IMR-90 (cell line): ENCODE data around the gene POMT1. TPM values are rescaled to one million over a fixed set of nuclear protein-coding genes. Genes with fewer than 3 reads are reported as not detected.

Experiments used
- ATAC-seq: fragments of 200-7000 bp; cut with Tn5 transposase; 2 replicates; pipeline ENCODE4 v1.9.1; 2020; ENCODE audit warnings: low read depth, mild to moderate bottlenecking, moderate library complexity
- BruUV-seq: library from RNA; stranded (reverse); fragments of 400-500 nt; replicated peaks from 2 replicates; lab custom pipeline; 2021; lab: Mats Ljungman, UMichigan
- CTCF ChIA-PET: fragments of 300-600 bp; formaldehyde crosslinking; extraction: SDS; loops from one replicate; lab custom pipeline; 2021; ENCODE audit warnings: antibody characterized with exemption; lab: Yijun Ruan, JAX
- POLR2A ChIA-PET: fragments of 300-600 bp; sonication (Branson Sonifier 250); formaldehyde crosslinking; loops from one replicate; lab custom pipeline; 2022; ENCODE audit warnings: antibody characterized with exemption; ENCODE audit not compliant: unreplicated experiment; lab: Charles Lee
- DNase-seq: peaks from one replicate; pipeline ENCODE4 v3.0.0; 2013
- H2AFZ ChIP-seq: replicated peaks from 2 replicates; pipeline ENCODE3; 2013; ENCODE audit warnings: low read length, mild to moderate bottlenecking; ENCODE audit not compliant: poor library complexity
- H2AK5ac ChIP-seq: 2 replicates; pipeline ENCODE4 v1.6.1; 2013; ENCODE audit warnings: low read depth, low read length, inconsistent platforms
- H2AK9ac ChIP-seq: replicated peaks from 2 replicates; pipeline ENCODE3; 2013; ENCODE audit warnings: mild to moderate bottlenecking, low read depth, low read length, moderate library complexity; ENCODE audit not compliant: poor library complexity
- H2BK120ac ChIP-seq: 2 replicates; pipeline ENCODE4 v1.6.1; 2013; ENCODE audit warnings: low read depth, low read length, inconsistent platforms
- H2BK15ac ChIP-seq: 3 replicates; pipeline ENCODE4 v1.6.1; 2013; ENCODE audit warnings: low read depth, low read length, inconsistent platforms
- H2BK20ac ChIP-seq: 2 replicates; pipeline ENCODE4 v1.6.1; 2013; ENCODE audit warnings: low read depth, mild to moderate bottlenecking, inconsistent platforms, low read length, moderate library complexity
- H2BK5ac ChIP-seq: 2 replicates; pipeline ENCODE4 v1.6.1; 2013; ENCODE audit warnings: mild to moderate bottlenecking, low read depth, low read length, inconsistent platforms; ENCODE audit not compliant: poor library complexity, severe bottlenecking
- H3K14ac ChIP-seq: replicated peaks from 2 replicates; pipeline ENCODE4 v1.6.1; 2013; ENCODE audit warnings: low read depth, low read length, inconsistent platforms
- H3K18ac ChIP-seq: 2 replicates; pipeline ENCODE4 v1.6.1; 2013; ENCODE audit warnings: low read depth, low read length, control low read depth
- H3K23ac ChIP-seq: 2 replicates; pipeline ENCODE4 v1.6.1; 2013; ENCODE audit warnings: low read depth, low read length, inconsistent platforms
- H3K27ac ChIP-seq: 2 replicates; pipeline ENCODE4 v1.5.1; 2013; ENCODE audit warnings: mild to moderate bottlenecking, control low read depth, low read length; ENCODE audit not compliant: insufficient read depth
- H3K27me3 ChIP-seq: 2 replicates; pipeline ENCODE4 v1.6.1; 2013; ENCODE audit warnings: low read length; ENCODE audit not compliant: control insufficient read depth, insufficient read depth
- H3K36me3 ChIP-seq: 2 replicates; pipeline ENCODE4 v1.6.1; 2013; ENCODE audit warnings: low read length, mixed read lengths; ENCODE audit not compliant: control insufficient read depth, insufficient read depth
- H3K4ac ChIP-seq: 2 replicates; pipeline ENCODE4 v1.6.1; 2013; ENCODE audit warnings: low read depth, low read length, inconsistent platforms
- H3K4me1 ChIP-seq: 2 replicates; pipeline ENCODE4 v1.6.1; 2013; ENCODE audit warnings: low read length, mixed read lengths; ENCODE audit not compliant: control insufficient read depth, insufficient read depth
- H3K4me2 ChIP-seq: 2 replicates; pipeline ENCODE4 v1.6.1; 2013; ENCODE audit warnings: low read depth, mild to moderate bottlenecking, control low read depth, low read length, moderate library complexity
- H3K4me3 ChIP-seq: 2 replicates; pipeline ENCODE4 v1.5.1; 2013; ENCODE audit warnings: low read depth, mild to moderate bottlenecking, control low read depth, low read length, moderate library complexity; ENCODE audit not compliant: insufficient read depth
- H3K56ac ChIP-seq: 2 replicates; pipeline ENCODE4 v1.6.1; 2013; ENCODE audit warnings: low read length, inconsistent platforms; ENCODE audit not compliant: insufficient read depth; ENCODE audit errors: extremely low read depth
- H3K79me1 ChIP-seq, 2 experiments: 2 replicates each; pipeline ENCODE4 v1.6.1; 2013; ENCODE audit warnings: low read length in 2 of 2, inconsistent platforms in 1 of 2, low read depth in 1 of 2
- H3K9ac ChIP-seq: 2 replicates; pipeline ENCODE4 v1.6.1; 2013; ENCODE audit warnings: low read depth, low read length, control low read depth
- H3K9me1 ChIP-seq: 2 replicates; pipeline ENCODE4 v1.6.1; 2013; ENCODE audit warnings: low read length, inconsistent platforms; ENCODE audit not compliant: insufficient read depth
- H3K9me3 ChIP-seq: 2 replicates; pipeline ENCODE4 v1.6.1; 2013; ENCODE audit warnings: low read length; ENCODE audit not compliant: control insufficient read depth, insufficient read depth
- H4K20me1 ChIP-seq: 2 replicates; pipeline ENCODE4 v1.6.1; 2013; ENCODE audit warnings: low read length, inconsistent platforms; ENCODE audit not compliant: insufficient read depth
- H4K5ac ChIP-seq: 2 replicates; pipeline ENCODE4 v1.6.1; 2013; ENCODE audit warnings: mild to moderate bottlenecking, low read depth, low read length, control low read depth
- H4K8ac ChIP-seq, 2 experiments: 2 replicates each; pipeline ENCODE4 v1.6.1; 2013; ENCODE audit warnings: low read depth in 2 of 2, low read length in 2 of 2, control low read depth in 1 of 2, inconsistent platforms in 1 of 2
- H4K91ac ChIP-seq: 2 replicates; pipeline ENCODE4 v1.6.1; 2013; ENCODE audit warnings: low read depth, low read length, inconsistent platforms; ENCODE audit not compliant: insufficient read depth
- BHLHE40 ChIP-seq: fragments of 150-350 bp; IDR thresholded peaks from 2 replicates; pipeline ENCODE4 v1.6.1; 2016; ENCODE audit warnings: mild to moderate bottlenecking, low read depth, low read length
- CEBPB ChIP-seq: IDR thresholded peaks from 2 replicates; pipeline ENCODE4 v1.6.1; 2012; ENCODE audit warnings: low read depth, low read length, improper control_type of control experiment
- CHD1 ChIP-seq: IDR thresholded peaks from 2 replicates; pipeline ENCODE4 v1.6.1; 2012; ENCODE audit warnings: low read depth, low read length, improper control_type of control experiment
- ELK1 ChIP-seq: fragments of 150-350 bp; IDR thresholded peaks from 2 replicates; pipeline ENCODE4 v1.6.1; 2016; ENCODE audit warnings: low read depth, mild to moderate bottlenecking, low read length, moderate library complexity, borderline replicate concordance
- FOS ChIP-seq: fragments of 150-350 bp; IDR thresholded peaks from 2 replicates; pipeline ENCODE4 v1.6.1; 2016; ENCODE audit warnings: low read depth, low read length
- MAFK ChIP-seq: IDR thresholded peaks from 2 replicates; pipeline ENCODE4 v1.6.1; 2012; ENCODE audit warnings: low read depth, low read length, improper control_type of control experiment
- MAZ ChIP-seq: IDR thresholded peaks from 2 replicates; pipeline ENCODE4 v1.6.1; 2012; ENCODE audit warnings: low read depth, mild to moderate bottlenecking, low read length, improper control_type of control experiment, moderate library complexity, borderline replicate concordance
- MXI1 ChIP-seq: IDR thresholded peaks from 2 replicates; pipeline ENCODE4 v1.6.1; 2012; ENCODE audit warnings: low read depth, mild to moderate bottlenecking, low read length, moderate library complexity, borderline replicate concordance
- NFE2L2 ChIP-seq: fragments of 150-350 bp; IDR thresholded peaks from 2 replicates; pipeline ENCODE4 v1.6.1; 2016; ENCODE audit warnings: low read depth, mild to moderate bottlenecking, low read length
- POLR2A ChIP-seq: IDR thresholded peaks from 2 replicates; pipeline ENCODE4 v1.6.1; 2012; ENCODE audit warnings: mild to moderate bottlenecking, low read depth, low read length
- RAD21 ChIP-seq: IDR thresholded peaks from 2 replicates; pipeline ENCODE4 v1.6.1; 2012; ENCODE audit warnings: low read length, improper control_type of control experiment
- RCOR1 ChIP-seq: IDR thresholded peaks from 2 replicates; pipeline ENCODE4 v1.6.1; 2012; ENCODE audit warnings: mild to moderate bottlenecking, low read length, improper control_type of control experiment; ENCODE audit not compliant: insufficient replicate concordance
- RFX5 ChIP-seq: IDR thresholded peaks from 2 replicates; pipeline ENCODE4 v1.8.0; 2012; ENCODE audit warnings: low read depth, mild to moderate bottlenecking, low read length, moderate library complexity
- SMC3 ChIP-seq: fragments of 150-350 bp; IDR thresholded peaks from 2 replicates; pipeline ENCODE4 v1.6.1; 2016; ENCODE audit warnings: low read depth, mild to moderate bottlenecking, antibody characterized with exemption, low read length, moderate library complexity
- USF2 ChIP-seq: fragments of 150-350 bp; IDR thresholded peaks from 2 replicates; pipeline ENCODE4 v1.6.1; 2017; ENCODE audit warnings: mild to moderate bottlenecking, antibody characterized with exemption, low read length, low read depth
- WGBS, 2 experiments: methylation state at CpG; one replicate each; pipeline versions ENCODE4 v1.1.5 to v1.1.7; 2013; ENCODE audit warnings: missing lambda C conversion rate in 2 of 2; ENCODE audit not compliant: insufficient read length in 1 of 2; ENCODE audit errors: extremely low coverage in 2 of 2; 5-methylcytosine and 5-hydroxymethylcytosine counted together
- dilution Hi-C: fragments of 300-500 bp; cut with HindIII; formaldehyde crosslinking; loops from one replicate; pipeline ENCODE4 v1.14.3; 2018; ENCODE audit warnings: low sequenced_read_pairs; ENCODE audit not compliant: unreplicated experiment
- in situ Hi-C: fragments of 300-500 bp; cut with MboI; formaldehyde crosslinking; loops from 3 replicates; pipeline ENCODE4 v1.14.3; 2019; ENCODE audit warnings: low sequenced_read_pairs, inconsistent platforms, mixed read lengths
- intact Hi-C: fragments of 100-400 bp; cut with micrococcal nuclease; formaldehyde crosslinking; loops from 2 replicates; pipeline ENCODE4 v1.10.0; 2022
- polyA plus RNA-seq, 3 experiments: library from polyadenylated mRNA; depleted of rRNA; stranded (reverse); fragments of >200 nt; gene quantifications; 2 replicates each; pipeline ENCODE4 v1.2.3, GENCODE V29; 2012; ENCODE audit warnings: low replicate concordance in 1 of 3
- total RNA-seq: library from RNA; depleted of rRNA; stranded (reverse); fragments of >200 nt; gene quantifications from 2 replicates; pipeline ENCODE4 v1.2.3, GENCODE V29; 2012
- TF ChIP-seq, protein P1 (sequence below): conservative IDR thresholded peaks from 2 replicates; pipeline ENCODE4 v1.5.1; 2012; ENCODE audit warnings: mild to moderate bottlenecking, low read depth, low read length, improper control_type of control experiment

POMT1 gene
- total and polyA plus RNA-seq, 2 of the 4 experiments (the other 2 are of a cell fraction): 24.2 to 36.5 TPM

DNA sequence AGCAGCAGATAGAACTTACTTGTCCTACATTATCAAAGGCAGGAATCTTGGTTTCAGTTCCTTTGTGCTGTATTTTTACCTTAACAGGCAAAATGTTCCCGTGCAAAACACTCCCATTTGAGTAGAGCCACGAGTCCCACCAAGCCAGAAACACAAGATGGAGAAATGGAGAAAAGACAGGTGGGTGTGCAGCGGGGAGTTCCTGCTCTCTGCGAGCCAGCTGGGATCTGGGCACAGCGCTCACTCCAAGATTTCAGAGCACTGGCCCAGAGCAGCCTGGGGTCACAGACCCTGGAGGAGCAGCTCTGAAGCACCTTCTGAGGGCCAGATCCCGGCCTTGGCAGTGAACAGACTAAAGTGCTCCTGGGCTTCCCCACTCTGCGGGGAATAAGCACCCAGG lies 25.5 kb downstream of the POMT1 start:
- TF ChIP-seq, protein P1, sequence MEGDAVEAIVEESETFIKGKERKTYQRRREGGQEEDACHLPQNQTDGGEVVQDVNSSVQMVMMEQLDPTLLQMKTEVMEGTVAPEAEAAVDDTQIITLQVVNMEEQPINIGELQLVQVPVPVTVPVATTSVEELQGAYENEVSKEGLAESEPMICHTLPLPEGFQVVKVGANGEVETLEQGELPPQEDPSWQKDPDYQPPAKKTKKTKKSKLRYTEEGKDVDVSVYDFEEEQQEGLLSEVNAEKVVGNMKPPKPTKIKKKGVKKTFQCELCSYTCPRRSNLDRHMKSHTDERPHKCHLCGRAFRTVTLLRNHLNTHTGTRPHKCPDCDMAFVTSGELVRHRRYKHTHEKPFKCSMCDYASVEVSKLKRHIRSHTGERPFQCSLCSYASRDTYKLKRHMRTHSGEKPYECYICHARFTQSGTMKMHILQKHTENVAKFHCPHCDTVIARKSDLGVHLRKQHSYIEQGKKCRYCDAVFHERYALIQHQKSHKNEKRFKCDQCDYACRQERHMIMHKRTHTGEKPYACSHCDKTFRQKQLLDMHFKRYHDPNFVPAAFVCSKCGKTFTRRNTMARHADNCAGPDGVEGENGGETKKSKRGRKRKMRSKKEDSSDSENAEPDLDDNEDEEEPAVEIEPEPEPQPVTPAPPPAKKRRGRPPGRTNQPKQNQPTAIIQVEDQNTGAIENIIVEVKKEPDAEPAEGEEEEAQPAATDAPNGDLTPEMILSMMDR: no peak
- TF ChIP-seq MXI1: no peak
- TF ChIP-seq USF2: no peak
- no peak for TF ChIP-seq MAFK
- no peak for TF ChIP-seq BHLHE40
- no peak for TF ChIP-seq MAZ
- TF ChIP-seq ELK1: no peak
- TF ChIP-seq CHD1: no peak
- TF ChIP-seq SMC3: no peak
- no peak for TF ChIP-seq RAD21
- TF ChIP-seq CEBPB: no peak
- no peak for TF ChIP-seq RCOR1
- no peak for TF ChIP-seq FOS
- TF ChIP-seq RFX5: no peak
- no peak for TF ChIP-seq POLR2A
- no peak for TF ChIP-seq NFE2L2
- WGBS, 2 experiments: 100% methylated on average over 2 of the region's 7 CpGs; no CpG with 5 or more reads in 1 of the 2 experiments
- H2AK5ac ChIP-seq: no peak overlapping the region
- H3K9ac ChIP-seq: no peak overlapping the region
- dilution Hi-C loops (no loop called here), in situ Hi-C loops (no loop called here), intact Hi-C loops (no loop called here)
- H4K8ac ChIP-seq: no peak overlapping the region
- no peak overlapping the region for H3K4me2 ChIP-seq
- H3K79me1 ChIP-seq: peaks cover 12 to 20% of the 10 kb centered on the region in 2 experiments
- no peak overlapping the region for H3K4me3 ChIP-seq
- no peak overlapping the region for H2AK9ac ChIP-seq
- no peak overlapping the region for H2BK120ac ChIP-seq
- peaks cover 46% of the 10 kb centered on the region for H3K36me3 ChIP-seq
- no peak overlapping the region for H3K23ac ChIP-seq
- no peaks in the 10 kb centered on the region for H3K9me3 ChIP-seq
- ATAC-seq (no peak), DNase-seq (no peak)
- no peak overlapping the region for H2BK15ac ChIP-seq
- H3K27me3 ChIP-seq: no peaks in the 10 kb centered on the region
- no peak overlapping the region for H4K91ac ChIP-seq
- CTCF ChIA-PET: interaction anchor here (0.7 kb wide), 1 partner anchor 25 kb away, joined by 3 read pairs; no protein-coding TSS in a partner anchor
- H3K4ac ChIP-seq: no peak overlapping the region
- no peak overlapping the region for H2BK5ac ChIP-seq
- BruUV-seq: no TSS peak
- H3K27ac ChIP-seq: no peak overlapping the region
- H3K4me1 ChIP-seq: peaks cover 8% of the 10 kb centered on the region
- no peak overlapping the region for H4K5ac ChIP-seq
- no peaks in the 10 kb centered on the region for H3K9me1 ChIP-seq
- H4K20me1 ChIP-seq: peaks cover 9% of the 10 kb centered on the region; the same call in 1 of the 2 replicates
- H2AFZ ChIP-seq: no peak overlapping the region
- no peak overlapping the region for H3K56ac ChIP-seq
- H2BK20ac ChIP-seq: no peak overlapping the region
- H3K14ac ChIP-seq: no peak overlapping the region
- no peak overlapping the region for H3K18ac ChIP-seq
- POLR2A ChIA-PET: no interaction called here
